ENCODE data around the gene MIGA2. TPM values are rescaled to one million over a fixed set of nuclear protein-coding genes. Genes with fewer than 3 reads are reported as not detected.

Gene MIGA2
- total and polyA plus RNA-seq, 9 of the 15 experiments (the other 6 are each of a cell fraction or from before 2014, with no cell fraction given): 0.15 to 54.1 (median 18.0) TPM

GRCh38 chr9:129036241-129036922, at the start of gene MIGA2 (continued):
- TF ChIP-seq, protein P1, sequence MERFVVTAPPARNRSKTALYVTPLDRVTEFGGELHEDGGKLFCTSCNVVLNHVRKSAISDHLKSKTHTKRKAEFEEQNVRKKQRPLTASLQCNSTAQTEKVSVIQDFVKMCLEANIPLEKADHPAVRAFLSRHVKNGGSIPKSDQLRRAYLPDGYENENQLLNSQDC (CRISPR knock-in tag; IDR thresholded peaks at IDR 0.05): no peak
- TF ChIP-seq ATF7 (IDR thresholded peaks at IDR 0.05) (peak; percentile 63; the same call in 1 of the 2 replicates), GATAD2A (IDR thresholded peaks at IDR 0.05) (0 out of 2 replicates have a peak, but pooled peaks have one; percentile 14), ZNF146 (CRISPR knock-in tag; IDR thresholded peaks at IDR 0.05; ENCODE audit: unreplicated experiment) (no peak), JUND (IDR thresholded peaks at IDR 0.05; ENCODE audit: borderline replicate concordance, low read depth, low read length) (peak; percentile 30; the same call in 1 of the 2 replicates), JUND (tag; IDR thresholded peaks at IDR 0.05; ENCODE audit: borderline replicate concordance, low read depth, low read length) (no peak), ELF2 (CRISPR knock-in tag; IDR thresholded peaks at IDR 0.05) (no peak), CHD4 (IDR thresholded peaks at IDR 0.05; ENCODE audit: insufficient read depth, insufficient replicate concordance, low read depth, low read length, poor library complexity, severe bottlenecking) (no peak), HMBOX1 (IDR thresholded peaks at IDR 0.05) (no peak), ARHGAP35 (IDR thresholded peaks at IDR 0.05; ENCODE audit: partially characterized antibody) (no peak), HDGF (IDR thresholded peaks at IDR 0.05) (no peak), SOX6 (IDR thresholded peaks at IDR 0.05) (no peak), SUPT5H (IDR thresholded peaks at IDR 0.05) (peak; percentile 82), ZBTB8A (IDR thresholded peaks at IDR 0.05; ENCODE audit: partially characterized antibody) (no peak), SMARCC2 (IDR thresholded peaks at IDR 0.05; ENCODE audit: low read depth) (no peak), FOXK2 (conservative IDR thresholded peaks at IDR 0.05 in 1 of 2, IDR thresholded peaks at IDR 0.05 in 1 of 2; ENCODE audit: low read depth in 2 of 2) (peak in 1 of 2 experiments; percentile 83; a peak in 2 of 4 replicates), RBM22 (IDR thresholded peaks at IDR 0.05; ENCODE audit: low read depth, low read length, poor library complexity, severe bottlenecking) (no peak), RFX7 (CRISPR knock-in tag; IDR thresholded peaks at IDR 0.05) (no peak), ZBTB49 (CRISPR knock-in tag; IDR thresholded peaks at IDR 0.05; ENCODE audit: borderline replicate concordance) (no peak), HCFC1 (IDR thresholded peaks at IDR 0.05; ENCODE audit: low read depth, low read length) (peak; percentile 15; the same call in 1 of the 2 replicates), TCF7L2 (IDR thresholded peaks at IDR 0.05; ENCODE audit: low read depth, low read length) (no peak), MAFF (IDR thresholded peaks at IDR 0.05; ENCODE audit: low read length) (no peak)
